ENCODE results near the gene PGGHG.
"Not testable (repeated sequence)": the region's sequence is repeated elsewhere in the genome, so short reads cannot be mapped to it uniquely, and the experiment has no call there.

The PGGHG gene

DNA sequence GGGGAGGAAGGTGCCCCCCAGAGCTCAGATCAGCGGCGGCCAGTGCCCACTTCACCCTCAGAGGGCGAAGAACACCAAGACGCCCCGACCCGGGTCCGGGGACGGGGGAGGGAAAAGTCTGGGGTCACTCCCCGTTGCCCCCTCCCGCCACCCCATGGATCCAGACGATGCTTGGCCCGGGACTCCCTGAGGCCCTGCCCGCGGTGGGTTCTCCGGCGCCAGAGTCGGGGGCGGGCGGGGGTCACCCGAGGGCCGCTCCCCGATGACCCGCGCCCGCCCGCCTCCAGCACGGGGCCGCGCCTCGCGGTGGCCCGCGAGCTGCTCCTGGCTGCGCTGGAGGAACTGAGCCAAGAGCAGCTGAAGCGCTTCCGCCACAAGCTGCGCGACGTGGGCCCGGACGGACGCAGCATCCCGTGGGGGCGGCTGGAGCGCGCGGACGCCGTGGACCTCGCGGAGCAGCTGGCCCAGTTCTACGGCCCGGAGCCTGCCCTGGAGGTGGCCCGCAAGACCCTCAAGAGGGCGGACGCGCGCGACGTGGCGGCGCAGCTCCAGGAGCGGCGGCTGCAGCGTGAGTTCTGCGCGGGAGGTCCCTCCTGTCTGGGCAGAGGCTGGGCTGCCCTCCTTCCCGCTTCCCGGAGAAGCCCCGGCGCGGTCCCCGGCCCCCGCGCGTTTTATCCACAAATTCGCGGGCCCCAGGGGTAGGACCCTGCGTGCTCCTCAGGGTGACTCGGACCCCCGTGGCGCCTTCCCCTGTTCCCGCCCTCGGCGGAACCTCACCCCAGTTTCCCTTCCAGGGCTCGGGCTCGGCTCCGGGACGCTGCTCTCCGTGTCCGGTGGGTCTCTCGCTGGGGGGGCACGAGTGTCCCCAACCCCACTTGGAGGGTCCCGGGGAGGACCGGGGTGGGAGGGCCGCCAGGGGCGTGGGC is 9.6 kb upstream of the PGGHG start:
- peaks cover 31% of the 10 kb centered on the region for H3K27me3 Mint-ChIP-seq
- H3K4me1 Mint-ChIP-seq (ENCODE audit: low read depth), result peaks cover 48% of the 10 kb centered on the region
- H3K4me3 Mint-ChIP-seq, result peak overlapping the region; percentile 57
- H3K9me3 Mint-ChIP-seq, result peaks cover 10% of the 10 kb centered on the region
- H3K27ac Mint-ChIP-seq, result peak overlapping the region; percentile 84
- no peaks in the 10 kb centered on the region for H3K36me3 Mint-ChIP-seq (ENCODE audit: low read depth)
- DNase-seq, result peak; percentile 50

DNA sequence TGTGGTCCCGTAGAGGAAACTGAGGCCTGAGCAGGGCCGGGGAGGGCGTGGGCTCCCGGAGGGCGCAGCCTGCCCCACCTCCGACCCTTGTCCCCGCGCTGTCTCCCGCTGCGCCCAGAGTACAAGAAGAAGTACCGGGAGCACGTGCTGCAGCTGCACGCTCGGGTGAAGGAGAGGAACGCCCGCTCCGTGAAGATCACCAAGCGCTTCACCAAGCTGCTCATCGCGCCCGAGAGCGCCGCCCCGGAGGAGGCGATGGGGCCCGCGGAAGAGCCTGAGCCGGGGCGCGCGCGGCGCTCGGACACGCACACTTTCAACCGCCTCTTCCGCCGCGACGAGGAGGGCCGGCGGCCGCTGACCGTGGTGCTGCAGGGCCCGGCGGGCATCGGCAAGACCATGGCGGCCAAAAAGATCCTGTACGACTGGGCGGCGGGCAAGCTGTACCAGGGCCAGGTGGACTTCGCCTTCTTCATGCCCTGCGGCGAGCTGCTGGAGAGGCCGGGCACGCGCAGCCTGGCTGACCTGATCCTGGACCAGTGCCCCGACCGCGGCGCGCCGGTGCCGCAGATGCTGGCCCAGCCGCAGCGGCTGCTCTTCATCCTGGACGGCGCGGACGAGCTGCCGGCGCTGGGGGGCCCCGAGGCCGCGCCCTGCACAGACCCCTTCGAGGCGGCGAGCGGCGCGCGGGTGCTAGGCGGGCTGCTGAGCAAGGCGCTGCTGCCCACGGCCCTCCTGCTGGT is 8.8 kb upstream of the PGGHG start:
- Mint-ChIP-seq H3K36me3 (ENCODE audit: low read depth) (no peaks in the 10 kb centered on the region), H3K4me3 (peak overlapping the region; percentile 54), H3K27ac (no peak overlapping the region), H3K9me3 (peaks cover 10% of the 10 kb centered on the region), H3K4me1 (ENCODE audit: low read depth) (peaks cover 48% of the 10 kb centered on the region), H3K27me3 (peaks cover 31% of the 10 kb centered on the region)
- peak; percentile 66 for DNase-seq

DNA sequence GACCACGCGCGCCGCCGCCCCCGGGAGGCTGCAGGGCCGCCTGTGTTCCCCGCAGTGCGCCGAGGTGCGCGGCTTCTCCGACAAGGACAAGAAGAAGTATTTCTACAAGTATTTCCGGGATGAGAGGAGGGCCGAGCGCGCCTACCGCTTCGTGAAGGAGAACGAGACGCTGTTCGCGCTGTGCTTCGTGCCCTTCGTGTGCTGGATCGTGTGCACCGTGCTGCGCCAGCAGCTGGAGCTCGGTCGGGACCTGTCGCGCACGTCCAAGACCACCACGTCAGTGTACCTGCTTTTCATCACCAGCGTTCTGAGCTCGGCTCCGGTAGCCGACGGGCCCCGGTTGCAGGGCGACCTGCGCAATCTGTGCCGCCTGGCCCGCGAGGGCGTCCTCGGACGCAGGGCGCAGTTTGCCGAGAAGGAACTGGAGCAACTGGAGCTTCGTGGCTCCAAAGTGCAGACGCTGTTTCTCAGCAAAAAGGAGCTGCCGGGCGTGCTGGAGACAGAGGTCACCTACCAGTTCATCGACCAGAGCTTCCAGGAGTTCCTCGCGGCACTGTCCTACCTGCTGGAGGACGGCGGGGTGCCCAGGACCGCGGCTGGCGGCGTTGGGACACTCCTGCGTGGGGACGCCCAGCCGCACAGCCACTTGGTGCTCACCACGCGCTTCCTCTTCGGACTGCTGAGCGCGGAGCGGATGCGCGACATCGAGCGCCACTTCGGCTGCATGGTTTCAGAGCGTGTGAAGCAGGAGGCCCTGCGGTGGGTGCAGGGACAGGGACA is 8.0 kb upstream of the PGGHG start:
- H3K4me1 Mint-ChIP-seq (ENCODE audit: low read depth), result peaks cover 48% of the 10 kb centered on the region
- peak overlapping the region; percentile 67 for H3K4me3 Mint-ChIP-seq
- peak overlapping the region; percentile 64 for H3K27ac Mint-ChIP-seq
- peaks cover 9% of the 10 kb centered on the region for H3K9me3 Mint-ChIP-seq
- peaks cover 31% of the 10 kb centered on the region for H3K27me3 Mint-ChIP-seq
- peak; percentile 72 for DNase-seq
- H3K36me3 Mint-ChIP-seq (ENCODE audit: low read depth), result no peaks in the 10 kb centered on the region

DNA sequence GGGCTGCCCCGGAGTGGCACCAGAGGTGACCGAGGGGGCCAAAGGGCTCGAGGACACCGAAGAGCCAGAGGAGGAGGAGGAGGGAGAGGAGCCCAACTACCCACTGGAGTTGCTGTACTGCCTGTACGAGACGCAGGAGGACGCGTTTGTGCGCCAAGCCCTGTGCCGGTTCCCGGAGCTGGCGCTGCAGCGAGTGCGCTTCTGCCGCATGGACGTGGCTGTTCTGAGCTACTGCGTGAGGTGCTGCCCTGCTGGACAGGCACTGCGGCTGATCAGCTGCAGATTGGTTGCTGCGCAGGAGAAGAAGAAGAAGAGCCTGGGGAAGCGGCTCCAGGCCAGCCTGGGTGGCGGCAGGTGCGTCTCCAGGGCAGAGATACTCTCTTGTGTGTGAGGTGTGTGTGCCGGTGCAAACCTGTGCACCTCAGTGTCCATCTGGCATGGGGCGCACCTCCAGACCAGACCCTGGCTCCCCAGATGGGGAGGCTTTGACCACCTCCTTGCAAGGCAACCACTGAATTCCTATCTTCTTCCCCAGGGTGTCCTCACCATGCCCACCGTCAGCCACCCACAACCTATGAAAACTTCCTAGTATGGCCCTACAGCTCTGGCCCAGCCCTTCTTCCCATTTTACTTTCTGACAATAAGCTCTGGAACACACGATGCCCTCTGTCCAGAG is 7.3 kb upstream of the PGGHG start:
- H3K36me3 Mint-ChIP-seq (ENCODE audit: low read depth), result no peaks in the 10 kb centered on the region
- no peak for DNase-seq
- H3K4me1 Mint-ChIP-seq (ENCODE audit: low read depth), result peaks cover 47% of the 10 kb centered on the region
- peaks cover 5% of the 10 kb centered on the region for H3K9me3 Mint-ChIP-seq
- peak overlapping the region; percentile 41 for H3K27ac Mint-ChIP-seq
- H3K4me3 Mint-ChIP-seq, result peak overlapping the region; percentile 67
- peaks cover 31% of the 10 kb centered on the region for H3K27me3 Mint-ChIP-seq

DNA sequence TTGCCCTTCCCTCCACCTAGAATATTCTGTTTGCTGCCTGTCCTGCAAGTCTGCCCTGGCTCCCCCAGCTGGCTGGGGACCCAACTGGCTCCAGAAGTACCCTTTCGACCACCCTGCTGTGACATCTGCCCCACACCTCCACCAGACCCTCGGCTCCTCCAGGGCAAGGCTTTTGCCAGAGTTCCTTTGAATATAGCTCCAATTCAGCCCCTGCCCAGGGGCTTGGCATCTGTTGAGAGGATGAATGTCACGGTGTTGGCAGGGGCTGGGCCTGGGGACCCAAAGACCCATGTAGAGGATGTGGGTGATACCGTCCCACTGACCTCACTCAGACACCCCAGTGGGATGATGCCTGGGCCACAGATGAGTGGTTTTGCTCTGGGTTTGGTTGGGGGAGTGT is 6.8 kb upstream of the PGGHG start:
- Mint-ChIP-seq H3K4me3 (peak overlapping the region; percentile 67), H3K27ac (peak overlapping the region; percentile 41), H3K4me1 (ENCODE audit: low read depth) (peaks cover 47% of the 10 kb centered on the region), H3K27me3 (peaks cover 34% of the 10 kb centered on the region), H3K9me3 (peaks cover 1% of the 10 kb centered on the region), H3K36me3 (ENCODE audit: low read depth) (no peaks in the 10 kb centered on the region)
- DNase-seq, result peak; percentile 34

DNA sequence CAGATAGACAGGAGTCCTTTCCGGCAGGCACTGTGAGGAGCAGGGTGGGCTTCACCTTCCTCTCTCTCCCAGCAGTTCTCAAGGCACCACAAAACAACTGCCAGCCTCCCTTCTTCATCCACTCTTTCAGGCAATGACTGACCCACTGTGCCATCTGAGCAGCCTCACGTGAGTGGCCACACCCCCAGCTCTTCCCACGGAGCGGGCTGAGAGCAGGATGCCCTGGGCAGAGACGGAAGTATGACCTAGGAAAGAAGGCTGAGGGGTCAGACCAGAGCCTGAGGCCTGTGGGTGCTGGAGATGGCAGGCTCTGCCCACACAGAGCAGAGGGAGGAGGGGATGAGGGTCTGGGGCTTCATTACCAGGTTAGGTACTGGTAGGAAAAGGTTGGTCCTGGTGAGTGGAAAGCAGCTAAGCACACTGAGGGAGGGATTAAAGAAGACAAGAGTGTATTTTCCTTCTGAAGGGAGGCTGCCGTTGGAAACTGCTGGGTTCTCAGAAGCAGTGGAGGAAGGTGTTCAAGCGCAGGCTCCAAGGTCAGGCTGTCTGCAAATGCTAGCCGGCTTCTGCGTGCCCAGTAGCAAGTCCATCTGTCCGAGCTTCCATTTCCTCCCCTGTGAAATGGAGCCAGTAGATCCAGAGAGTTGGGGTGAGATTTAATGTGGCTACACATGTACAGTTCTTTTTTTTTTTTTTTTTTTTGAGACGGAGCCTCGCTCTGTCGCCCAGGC is 6.1 kb upstream of the PGGHG start:
- H3K36me3 Mint-ChIP-seq (ENCODE audit: low read depth), result peaks cover under 1% of the 10 kb centered on the region
- peak overlapping the region; percentile 51 for H3K27ac Mint-ChIP-seq
- peaks cover 50% of the 10 kb centered on the region for H3K4me1 Mint-ChIP-seq (ENCODE audit: low read depth)
- H3K27me3 Mint-ChIP-seq, result peaks cover 36% of the 10 kb centered on the region
- peak overlapping the region; percentile 67 for H3K4me3 Mint-ChIP-seq
- DNase-seq, result no peak
- H3K9me3 Mint-ChIP-seq, result no peaks in the 10 kb centered on the region

DNA sequence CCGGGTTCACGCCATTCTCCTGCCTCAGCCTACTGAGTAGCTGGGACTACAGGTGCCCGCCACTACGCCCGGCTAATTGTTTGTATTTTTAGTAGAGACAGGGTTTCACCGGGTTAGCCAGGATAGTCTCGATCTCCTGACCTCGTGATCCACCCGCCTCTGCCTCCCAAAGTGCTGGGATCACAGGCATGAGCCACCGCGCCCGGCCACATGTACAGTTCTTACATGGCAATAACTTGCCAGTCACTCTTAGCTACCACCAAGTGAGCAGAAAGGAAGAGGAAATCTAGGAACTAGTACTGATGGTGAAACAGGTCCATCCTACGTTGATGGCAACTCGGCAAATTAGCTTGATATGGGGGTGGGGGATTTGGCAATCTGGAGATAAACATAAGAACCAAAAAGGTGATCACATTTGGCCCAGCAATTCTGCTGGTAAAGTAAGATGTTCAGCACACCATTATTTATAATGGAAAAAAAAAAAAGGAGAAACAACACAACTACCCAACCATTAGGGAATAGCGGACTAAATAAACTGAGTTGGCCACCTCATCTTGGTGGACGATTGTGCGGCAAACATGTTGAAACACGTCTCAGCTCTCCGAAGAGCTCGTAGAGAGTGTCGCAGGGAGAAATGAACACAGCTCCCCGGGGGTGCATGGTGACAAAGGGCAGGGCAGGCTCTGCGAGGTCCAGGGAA is 5.4 kb upstream of the PGGHG start:
- peak; percentile 34 for DNase-seq
- Mint-ChIP-seq H3K4me1 (ENCODE audit: low read depth) (peaks cover 49% of the 10 kb centered on the region), H3K27me3 (peaks cover 38% of the 10 kb centered on the region), H3K4me3 (no peak overlapping the region), H3K27ac (peak overlapping the region; percentile 34), H3K36me3 (ENCODE audit: low read depth) (peaks cover 2% of the 10 kb centered on the region), H3K9me3 (no peaks in the 10 kb centered on the region)

DNA sequence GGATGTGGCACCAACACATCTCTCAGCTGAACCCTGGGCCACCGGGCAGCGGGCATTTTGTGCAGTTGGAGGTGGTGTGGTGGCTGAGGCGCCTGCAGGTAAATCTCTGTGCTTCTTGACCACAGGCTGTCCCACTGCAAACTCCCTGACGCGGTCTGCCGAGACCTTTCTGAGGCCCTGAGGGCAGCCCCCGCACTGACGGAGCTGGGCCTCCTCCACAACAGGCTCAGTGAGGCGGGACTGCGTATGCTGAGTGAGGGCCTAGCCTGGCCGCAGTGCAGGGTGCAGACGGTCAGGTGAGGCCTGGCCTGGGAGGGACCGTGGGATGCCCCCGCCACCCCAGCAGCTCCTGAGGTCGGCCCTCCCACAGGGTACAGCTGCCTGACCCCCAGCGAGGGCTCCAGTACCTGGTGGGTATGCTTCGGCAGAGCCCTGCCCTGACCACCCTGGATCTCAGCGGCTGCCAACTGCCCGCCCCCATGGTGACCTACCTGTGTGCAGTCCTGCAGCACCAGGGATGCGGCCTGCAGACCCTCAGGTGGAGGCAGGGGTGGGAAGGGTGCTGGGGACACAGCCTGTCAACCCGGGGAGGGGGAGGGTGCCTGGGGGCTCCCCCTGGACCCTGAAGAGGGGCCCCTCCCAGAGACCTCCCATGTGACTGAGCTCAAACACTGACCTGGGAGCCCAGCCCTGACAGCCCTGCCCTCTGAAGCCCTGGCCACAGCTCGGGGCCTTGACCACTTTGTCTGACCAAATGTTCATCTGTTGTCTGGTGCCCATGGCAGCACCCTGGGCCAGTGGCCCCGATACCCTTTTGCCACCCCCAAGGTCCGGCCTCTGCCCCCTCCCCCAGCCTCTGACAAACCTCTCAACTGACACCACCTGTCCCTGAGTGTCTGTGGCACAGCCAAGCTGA is 4.6 kb upstream of the PGGHG start:
- DNase-seq, result peak; percentile 29
- no peak overlapping the region for H3K27ac Mint-ChIP-seq
- H3K27me3 Mint-ChIP-seq, result peaks cover 35% of the 10 kb centered on the region
- peaks cover 2% of the 10 kb centered on the region for H3K36me3 Mint-ChIP-seq (ENCODE audit: low read depth)
- no peaks in the 10 kb centered on the region for H3K9me3 Mint-ChIP-seq
- H3K4me1 Mint-ChIP-seq (ENCODE audit: low read depth), result peaks cover 47% of the 10 kb centered on the region
- H3K4me3 Mint-ChIP-seq, result no peak overlapping the region

DNA sequence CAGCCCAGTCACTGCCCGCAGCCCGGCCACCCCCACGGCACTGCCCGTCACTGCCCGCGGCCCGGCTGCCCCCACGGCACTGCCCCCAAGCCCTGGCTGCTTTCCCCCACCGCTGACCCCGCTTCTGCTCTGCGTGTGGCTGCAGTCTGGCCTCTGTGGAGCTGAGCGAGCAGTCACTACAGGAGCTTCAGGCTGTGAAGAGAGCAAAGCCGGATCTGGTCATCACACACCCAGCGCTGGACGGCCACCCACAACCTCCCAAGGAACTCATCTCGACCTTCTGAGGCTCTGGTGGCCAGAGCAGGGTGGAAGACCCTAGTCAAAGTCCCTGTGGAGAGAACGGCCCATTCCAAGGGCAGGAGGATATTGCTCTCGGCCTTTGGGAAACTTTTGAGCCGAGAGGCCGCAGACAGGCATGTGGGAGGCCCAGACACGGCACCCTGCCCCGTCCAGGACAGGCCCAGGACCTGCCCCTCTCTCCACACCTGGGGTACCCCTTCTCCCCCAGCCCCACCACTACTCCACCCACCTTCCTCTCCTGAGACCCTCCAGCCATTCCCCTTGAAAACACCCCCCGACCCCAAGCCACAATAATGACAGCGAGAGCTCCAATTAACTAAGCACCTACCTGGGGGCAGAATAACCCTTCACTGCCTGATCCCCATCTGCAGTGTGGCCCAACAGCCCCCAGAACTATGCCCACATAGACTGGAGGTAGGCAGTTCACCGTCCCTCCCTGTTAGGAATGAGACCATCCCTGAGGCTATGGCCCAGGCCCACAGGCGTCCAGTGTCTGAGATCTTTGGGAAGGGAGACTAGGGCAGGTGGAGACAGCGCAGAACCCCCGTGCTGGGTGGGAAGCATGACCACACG is 3.7 kb upstream of the PGGHG start:
- DNase-seq, result peak; percentile 30
- H3K27ac Mint-ChIP-seq, result no peak overlapping the region
- H3K36me3 Mint-ChIP-seq (ENCODE audit: low read depth), result peaks cover 2% of the 10 kb centered on the region
- peaks cover 51% of the 10 kb centered on the region for H3K4me1 Mint-ChIP-seq (ENCODE audit: low read depth)
- H3K4me3 Mint-ChIP-seq, result no peak overlapping the region
- peaks cover 33% of the 10 kb centered on the region for H3K27me3 Mint-ChIP-seq
- H3K9me3 Mint-ChIP-seq, result no peaks in the 10 kb centered on the region

DNA sequence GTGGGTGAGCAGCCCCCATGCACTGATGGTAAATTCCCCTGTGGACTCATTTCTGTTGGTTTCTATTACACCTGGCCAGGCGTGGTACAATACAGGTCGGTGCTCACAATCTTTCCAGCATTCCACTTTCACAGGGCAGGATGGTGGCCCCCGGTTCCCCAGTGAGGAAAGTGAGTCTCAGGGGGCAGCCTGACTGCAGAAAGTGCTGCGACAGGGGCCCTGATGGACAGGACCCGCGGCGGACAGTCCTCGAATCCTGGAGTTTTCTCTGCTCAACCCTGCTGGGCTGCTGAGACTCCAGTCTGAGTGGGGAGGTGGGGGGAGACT is 3.1 kb upstream of the PGGHG start:
- peaks cover 2% of the 10 kb centered on the region for H3K36me3 Mint-ChIP-seq (ENCODE audit: low read depth)
- DNase-seq, result peak; percentile 23
- no peak overlapping the region for H3K27ac Mint-ChIP-seq
- no peaks in the 10 kb centered on the region for H3K9me3 Mint-ChIP-seq
- H3K4me1 Mint-ChIP-seq (ENCODE audit: low read depth), result peaks cover 50% of the 10 kb centered on the region
- H3K27me3 Mint-ChIP-seq, result peaks cover 30% of the 10 kb centered on the region
- no peak overlapping the region for H3K4me3 Mint-ChIP-seq

DNA sequence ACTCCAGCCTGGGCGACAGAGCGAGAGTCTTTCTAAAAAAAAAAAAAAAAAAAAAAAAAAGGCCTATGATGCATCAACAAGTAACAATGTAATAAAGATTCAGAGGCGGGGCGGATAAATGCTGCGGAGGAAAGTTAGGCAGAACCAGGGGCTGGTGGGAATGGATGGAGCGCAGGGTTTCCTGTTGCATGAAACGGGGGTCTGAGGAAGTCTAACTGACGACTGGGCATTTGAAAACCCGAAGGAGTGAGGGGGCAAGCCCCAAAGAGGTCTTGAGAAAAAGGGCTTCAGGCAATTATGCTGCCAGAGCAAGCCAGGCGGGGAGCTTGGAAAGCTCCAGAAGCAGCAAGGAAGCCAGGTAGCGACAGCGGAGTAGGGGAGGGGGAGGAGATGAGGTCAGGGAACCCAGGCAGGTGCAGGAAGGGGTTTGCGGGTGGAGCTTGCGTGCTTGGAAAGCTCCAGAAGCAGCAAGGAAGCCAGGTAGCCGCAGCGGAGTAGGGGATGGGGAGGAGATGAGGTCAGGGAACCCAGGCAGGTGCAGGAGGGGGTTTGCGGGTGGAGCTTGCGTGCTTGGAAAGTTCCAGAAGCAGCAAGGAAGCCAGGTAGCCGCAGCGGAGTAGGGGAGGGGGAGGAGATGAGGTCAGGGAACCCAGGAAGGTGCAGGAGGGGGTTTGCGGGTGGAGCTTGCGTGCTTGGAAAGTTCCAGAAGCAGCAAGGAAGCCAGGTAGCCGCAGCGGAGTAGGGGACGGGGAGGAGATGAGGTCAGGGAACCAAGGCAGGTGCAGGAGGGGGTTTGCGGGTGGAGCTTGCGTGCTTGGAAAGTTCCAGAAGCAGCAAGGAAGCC is 1.7 kb upstream of the PGGHG start:
- H3K27ac Mint-ChIP-seq, result peak overlapping the region; percentile 72
- H3K36me3 Mint-ChIP-seq (ENCODE audit: low read depth); H3K9me3 Mint-ChIP-seq: not testable (repeated sequence)
- H3K4me3 Mint-ChIP-seq, result peak overlapping the region; percentile 82
- peaks cover 37% of the 10 kb centered on the region for H3K4me1 Mint-ChIP-seq (ENCODE audit: low read depth)
- peaks cover 17% of the 10 kb centered on the region for H3K27me3 Mint-ChIP-seq
- DNase-seq, result peak; percentile 63

All from activated T-cell treated with anti-CD3 and anti-CD28 coated beads, Interleukin-2, amount 50 U/mL, for 24 hours (primary cell).